ENCODE results near the gene OVOL3. TPM values are rescaled to one million over a fixed set of nuclear protein-coding genes. Genes with fewer than 3 reads are reported as not detected.
"Not testable (repeated sequence)": the region's sequence is repeated elsewhere in the genome, so short reads cannot be mapped to it uniquely, and the experiment has no call there.

Gene OVOL3
- total RNA-seq, 1 donor from 2014 or later, result not detected

GRCh38 chr19:36120092-36120983 is 9.4 kb downstream of the OVOL3 start:
- H3K27me3 Mint-ChIP-seq (ENCODE audit: low read depth), result no peaks in the 10 kb centered on the region
- no peak for DNase-seq (ENCODE audit: low spot score)
- no peak overlapping the region for H3K4me3 Mint-ChIP-seq (ENCODE audit: unreplicated experiment)
- H3K36me3 Mint-ChIP-seq (ENCODE audit: low read depth), result peaks cover 27% of the 10 kb centered on the region
- peaks cover 24% of the 10 kb centered on the region for H3K4me1 Mint-ChIP-seq (ENCODE audit: low read depth)
- H3K27ac Mint-ChIP-seq (ENCODE audit: unreplicated experiment), result peak overlapping the region; percentile 6
- no peaks in the 10 kb centered on the region for H3K9me3 Mint-ChIP-seq (ENCODE audit: low read depth)
- TF ChIP-seq CTCF (IDR thresholded peaks at IDR 0.05), result no peak

- TF ChIP-seq CTCF (IDR thresholded peaks at IDR 0.05), result no peak
- no peaks in the 10 kb centered on the region for H3K9me3 Mint-ChIP-seq (ENCODE audit: low read depth)
Measured at GRCh38 chr19:36120984-36121358, 10.0 kb downstream of the OVOL3 start.

GRCh38 chr19:36121486-36122124 is 10.7 kb downstream of the OVOL3 start:
- peaks cover 30% of the 10 kb centered on the region for H3K36me3 Mint-ChIP-seq (ENCODE audit: low read depth)
- no peak for DNase-seq (ENCODE audit: low spot score)
- TF ChIP-seq CTCF (IDR thresholded peaks at IDR 0.05), result no peak
- peak overlapping the region; percentile 8 for H3K27ac Mint-ChIP-seq (ENCODE audit: unreplicated experiment)
- peaks cover 17% of the 10 kb centered on the region for H3K4me1 Mint-ChIP-seq (ENCODE audit: low read depth)
- H3K9me3 Mint-ChIP-seq (ENCODE audit: low read depth), result no peaks in the 10 kb centered on the region
- H3K4me3 Mint-ChIP-seq (ENCODE audit: unreplicated experiment), result no peak overlapping the region
- no peaks in the 10 kb centered on the region for H3K27me3 Mint-ChIP-seq (ENCODE audit: low read depth)

More at GRCh38 chr19:36120984-36121358, 10.0 kb downstream of the OVOL3 start:
- DNase-seq (ENCODE audit: low spot score), result no peak
- Mint-ChIP-seq H3K27me3 (ENCODE audit: low read depth) (no peaks in the 10 kb centered on the region), H3K27ac (ENCODE audit: unreplicated experiment) (no peak overlapping the region), H3K4me1 (ENCODE audit: low read depth) (peaks cover 22% of the 10 kb centered on the region), H3K4me3 (ENCODE audit: unreplicated experiment) (no peak overlapping the region), H3K36me3 (ENCODE audit: low read depth) (peaks cover 33% of the 10 kb centered on the region)

GRCh38 chr19:36125557-36125956 is 14.6 kb downstream of the OVOL3 start:
- Mint-ChIP-seq H3K9me3 (ENCODE audit: low read depth) (no peaks in the 10 kb centered on the region), H3K27ac (ENCODE audit: unreplicated experiment) (peak overlapping the region; percentile 57), H3K4me3 (ENCODE audit: unreplicated experiment) (no peak overlapping the region), H3K27me3 (ENCODE audit: low read depth) (no peaks in the 10 kb centered on the region), H3K4me1 (ENCODE audit: low read depth) (peaks cover 11% of the 10 kb centered on the region), H3K36me3 (ENCODE audit: low read depth) (peaks cover 18% of the 10 kb centered on the region)
- no peak for DNase-seq (ENCODE audit: low spot score)
- no peak for TF ChIP-seq CTCF (IDR thresholded peaks at IDR 0.05)

GRCh38 chr19:36128392-36128736 is 17.4 kb downstream of the OVOL3 start:
- peak overlapping the region; percentile 98 for H3K27ac Mint-ChIP-seq (ENCODE audit: unreplicated experiment)
- no peaks in the 10 kb centered on the region for H3K9me3 Mint-ChIP-seq (ENCODE audit: low read depth)
- H3K4me1 Mint-ChIP-seq (ENCODE audit: low read depth), result peaks cover 11% of the 10 kb centered on the region
- no peaks in the 10 kb centered on the region for H3K27me3 Mint-ChIP-seq (ENCODE audit: low read depth)
- no peak for TF ChIP-seq CTCF (IDR thresholded peaks at IDR 0.05)
- no peak for DNase-seq (ENCODE audit: low spot score)
- H3K4me3 Mint-ChIP-seq (ENCODE audit: unreplicated experiment), result peak overlapping the region; percentile 88
- peaks cover 11% of the 10 kb centered on the region for H3K36me3 Mint-ChIP-seq (ENCODE audit: low read depth)

GRCh38 chr19:36131221-36131620 is 20.3 kb downstream of the OVOL3 start:
- peaks cover 16% of the 10 kb centered on the region for H3K4me1 Mint-ChIP-seq (ENCODE audit: low read depth)
- H3K27ac Mint-ChIP-seq (ENCODE audit: unreplicated experiment); H3K4me3 Mint-ChIP-seq (ENCODE audit: unreplicated experiment): not testable (repeated sequence)

DNA sequence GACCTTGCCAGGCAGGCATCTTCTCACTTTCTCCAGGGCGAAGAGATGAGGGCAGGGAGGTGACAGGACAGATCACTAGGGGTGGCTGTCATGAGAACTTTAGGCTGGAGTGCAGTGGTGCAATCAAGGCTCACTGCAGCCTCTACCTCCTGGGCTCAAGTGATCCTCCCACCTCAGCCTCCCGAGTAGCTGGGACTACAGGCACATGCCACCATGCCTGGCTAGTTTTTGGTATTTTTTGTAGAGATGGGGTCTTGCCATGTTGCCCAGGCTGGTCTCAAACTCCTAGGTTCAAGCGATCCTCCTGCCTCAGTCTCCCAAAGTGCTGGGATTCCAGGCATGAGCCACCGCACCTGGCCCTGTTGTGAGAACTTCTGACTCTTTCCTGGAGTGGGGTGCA is 23.9 kb downstream of the OVOL3 start:
- not testable (repeated sequence) for H3K27ac Mint-ChIP-seq (ENCODE audit: unreplicated experiment); H3K4me3 Mint-ChIP-seq (ENCODE audit: unreplicated experiment); H3K9me3 Mint-ChIP-seq (ENCODE audit: low read depth); H3K27me3 Mint-ChIP-seq (ENCODE audit: low read depth); H3K36me3 Mint-ChIP-seq (ENCODE audit: low read depth); DNase-seq (ENCODE audit: low spot score)
- peaks cover 16% of the 10 kb centered on the region for H3K4me1 Mint-ChIP-seq (ENCODE audit: low read depth)

More at GRCh38 chr19:36131221-36131620, 20.3 kb downstream of the OVOL3 start:
- H3K36me3 Mint-ChIP-seq (ENCODE audit: low read depth); DNase-seq (ENCODE audit: low spot score); H3K9me3 Mint-ChIP-seq (ENCODE audit: low read depth); H3K27me3 Mint-ChIP-seq (ENCODE audit: low read depth): not testable (repeated sequence)

Data from chondrocyte (in vitro differentiated cells).